Measurements from ENCODE around the gene LPAR5.

DNA sequence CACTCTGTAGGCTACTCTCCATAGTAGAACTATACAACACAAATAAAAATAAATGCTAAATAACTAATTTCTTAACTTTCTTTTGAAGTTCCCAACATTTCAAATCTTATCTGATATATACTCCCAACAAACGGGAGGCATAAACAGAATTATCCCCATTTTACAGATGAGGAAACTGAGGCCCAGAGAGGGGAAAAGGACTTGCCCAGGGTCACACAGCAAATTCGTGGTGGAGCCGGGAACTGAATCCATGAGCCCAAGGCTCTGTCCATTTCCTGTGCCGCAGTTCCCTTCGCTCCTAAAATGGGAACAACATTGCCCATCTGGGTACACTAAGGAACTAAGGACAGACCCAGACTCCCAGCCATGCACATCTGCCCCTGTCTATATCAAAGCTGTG, 41.2 kb upstream of the LPAR5 start:
- TF ChIP-seq, protein P1, sequence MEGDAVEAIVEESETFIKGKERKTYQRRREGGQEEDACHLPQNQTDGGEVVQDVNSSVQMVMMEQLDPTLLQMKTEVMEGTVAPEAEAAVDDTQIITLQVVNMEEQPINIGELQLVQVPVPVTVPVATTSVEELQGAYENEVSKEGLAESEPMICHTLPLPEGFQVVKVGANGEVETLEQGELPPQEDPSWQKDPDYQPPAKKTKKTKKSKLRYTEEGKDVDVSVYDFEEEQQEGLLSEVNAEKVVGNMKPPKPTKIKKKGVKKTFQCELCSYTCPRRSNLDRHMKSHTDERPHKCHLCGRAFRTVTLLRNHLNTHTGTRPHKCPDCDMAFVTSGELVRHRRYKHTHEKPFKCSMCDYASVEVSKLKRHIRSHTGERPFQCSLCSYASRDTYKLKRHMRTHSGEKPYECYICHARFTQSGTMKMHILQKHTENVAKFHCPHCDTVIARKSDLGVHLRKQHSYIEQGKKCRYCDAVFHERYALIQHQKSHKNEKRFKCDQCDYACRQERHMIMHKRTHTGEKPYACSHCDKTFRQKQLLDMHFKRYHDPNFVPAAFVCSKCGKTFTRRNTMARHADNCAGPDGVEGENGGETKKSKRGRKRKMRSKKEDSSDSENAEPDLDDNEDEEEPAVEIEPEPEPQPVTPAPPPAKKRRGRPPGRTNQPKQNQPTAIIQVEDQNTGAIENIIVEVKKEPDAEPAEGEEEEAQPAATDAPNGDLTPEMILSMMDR (IDR thresholded peaks at IDR 0.05; ENCODE audit: poor library complexity): no peak
- TF ChIP-seq EZH2phosphoT487 (IDR thresholded peaks at IDR 0.05; ENCODE audit: low read depth, severe bottlenecking, unreplicated experiment): no peak
- no peak for TF ChIP-seq EZH2 (IDR thresholded peaks at IDR 0.05; ENCODE audit: borderline replicate concordance)
